DND-41 (cell line): Measurements from ENCODE around the gene XRCC4.

Experiments
- EZH2 ChIP-seq: IDR thresholded peaks from 3 replicates; pipeline ENCODE4 v1.6.1; 2012; ENCODE audit warnings: borderline replicate concordance, low read depth, mild to moderate bottlenecking, moderate library complexity, low read length, inconsistent platforms; ENCODE audit not compliant: severe bottlenecking
- TF ChIP-seq, protein P1 (sequence below): IDR thresholded peaks from 2 replicates; pipeline ENCODE4 v1.5.1; 2012; ENCODE audit warnings: borderline replicate concordance, low read length, moderate library complexity, mild to moderate bottlenecking; ENCODE audit not compliant: poor library complexity, severe bottlenecking; ENCODE audit errors: extremely low read depth

DNA sequence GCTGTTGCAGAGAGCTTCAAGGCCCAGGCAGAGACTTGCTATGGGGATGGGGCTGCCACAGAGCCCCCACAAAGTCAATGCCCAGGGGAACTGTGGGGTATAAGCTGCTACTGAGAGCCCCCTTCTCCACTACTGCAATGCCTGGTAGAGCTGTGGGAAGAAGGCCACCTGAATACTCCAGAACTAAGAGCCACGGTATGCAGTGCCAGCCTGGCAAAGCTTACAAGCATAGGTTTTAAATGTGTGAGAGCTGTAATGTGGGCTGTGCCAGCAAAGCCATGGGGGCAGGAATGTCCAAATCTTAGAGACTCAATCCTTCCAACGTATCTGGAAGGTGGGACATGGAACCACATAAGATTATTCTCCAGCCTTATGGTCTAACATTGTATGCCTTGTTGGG is 49.2 kb downstream of the XRCC4 start:
- TF ChIP-seq, protein P1, sequence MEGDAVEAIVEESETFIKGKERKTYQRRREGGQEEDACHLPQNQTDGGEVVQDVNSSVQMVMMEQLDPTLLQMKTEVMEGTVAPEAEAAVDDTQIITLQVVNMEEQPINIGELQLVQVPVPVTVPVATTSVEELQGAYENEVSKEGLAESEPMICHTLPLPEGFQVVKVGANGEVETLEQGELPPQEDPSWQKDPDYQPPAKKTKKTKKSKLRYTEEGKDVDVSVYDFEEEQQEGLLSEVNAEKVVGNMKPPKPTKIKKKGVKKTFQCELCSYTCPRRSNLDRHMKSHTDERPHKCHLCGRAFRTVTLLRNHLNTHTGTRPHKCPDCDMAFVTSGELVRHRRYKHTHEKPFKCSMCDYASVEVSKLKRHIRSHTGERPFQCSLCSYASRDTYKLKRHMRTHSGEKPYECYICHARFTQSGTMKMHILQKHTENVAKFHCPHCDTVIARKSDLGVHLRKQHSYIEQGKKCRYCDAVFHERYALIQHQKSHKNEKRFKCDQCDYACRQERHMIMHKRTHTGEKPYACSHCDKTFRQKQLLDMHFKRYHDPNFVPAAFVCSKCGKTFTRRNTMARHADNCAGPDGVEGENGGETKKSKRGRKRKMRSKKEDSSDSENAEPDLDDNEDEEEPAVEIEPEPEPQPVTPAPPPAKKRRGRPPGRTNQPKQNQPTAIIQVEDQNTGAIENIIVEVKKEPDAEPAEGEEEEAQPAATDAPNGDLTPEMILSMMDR: no peak
- no peak for TF ChIP-seq EZH2
